ENCODE measurements around the gene ATP2A3. TPM values are rescaled to one million over a fixed set of nuclear protein-coding genes. Genes with fewer than 3 reads are reported as not detected.

Gene ATP2A3
- total RNA-seq, 1 experiment from 2014 or later, result 5.7 TPM

Other genes with a start within 250 kb of the ATP2A3 start
- 34.2 and 39.1 TPM in 2 replicates for gene HASPIN, start 240.5 kb downstream of the ATP2A3 start, total RNA-seq (2014; rRNA removed; shearing (Covaris generic))
- gene ITGAE, start 163.2 kb downstream of the ATP2A3 start, total RNA-seq (2014; rRNA removed; shearing (Covaris generic)), result 28.8 and 34.7 TPM in 2 replicates
- gene NCBP3, start 118.2 kb downstream of the ATP2A3 start, total RNA-seq (2014; rRNA removed; shearing (Covaris generic)), result 17.5 and 28.0 TPM in 2 replicates
- gene CAMKK1, start 71.4 kb downstream of the ATP2A3 start, total RNA-seq (2014; rRNA removed; shearing (Covaris generic)), result 6.0 and 6.7 TPM in 2 replicates
- 0.10 and 0.33 TPM in 2 replicates for gene P2RX1, start 48.0 kb downstream of the ATP2A3 start, total RNA-seq (2014; rRNA removed; shearing (Covaris generic))
- gene ZZEF1, start 178.6 kb upstream of the ATP2A3 start, total RNA-seq (2014; rRNA removed; shearing (Covaris generic)), result 12.0 and 13.2 TPM in 2 replicates
- 11.3 and 11.5 TPM in 2 replicates for gene CYB5D2, start 178.8 kb upstream of the ATP2A3 start, total RNA-seq (2014; rRNA removed; shearing (Covaris generic))

Data from H7 (cell line).